Lung (tissue), 12 donors: ENCODE results near the gene ZDHHC24. TPM values are rescaled to one million over a fixed set of nuclear protein-coding genes. Genes with fewer than 3 reads are reported as not detected.
"Not testable (repeated sequence)": the region's sequence is repeated elsewhere in the genome, so short reads cannot be mapped to it uniquely, and the experiment has no call there.

Experiments
- ATAC-seq: fragments of 200-7000 bp; cut with Tn5 transposase; one replicate; pipeline ENCODE4 v1.9.1; 2020; ENCODE audit warnings: moderate number of reproducible peaks; ENCODE audit not compliant: insufficient read depth, low FRiP score
- DNase-seq, 3 donors: peaks; one replicate each; pipeline ENCODE4 v3.0.0-alpha.2; 2013 to 2017
- H3K27ac ChIP-seq, 2 donors: one replicate each; pipeline ENCODE4 v1.5.1; 2013; ENCODE audit warnings: mild to moderate bottlenecking in 2 of 2, moderate library complexity in 2 of 2, control low read depth in 1 of 2, inconsistent platforms in 1 of 2, low read depth in 1 of 2, low read length in 1 of 2
- H3K27me3 ChIP-seq, 3 donors: one replicate each; pipeline ENCODE4 v1.5.1; 2013; ENCODE audit warnings: low read length in 2 of 3; ENCODE audit not compliant: control insufficient read depth in 3 of 3, insufficient read depth in 3 of 3
- H3K36me3 ChIP-seq, 4 donors: one replicate each; pipeline ENCODE4 v1.5.1; 2013; ENCODE audit warnings: low read length in 4 of 4, mild to moderate bottlenecking in 1 of 4, moderate library complexity in 1 of 4; ENCODE audit not compliant: control insufficient read depth in 4 of 4, insufficient read depth in 4 of 4
- H3K4me1 ChIP-seq, 5 donors: one replicate each; pipeline ENCODE4 v1.5.1; 2013; ENCODE audit warnings: low read length in 5 of 5, mild to moderate bottlenecking in 2 of 5, moderate library complexity in 1 of 5; ENCODE audit not compliant: control insufficient read depth in 5 of 5, insufficient read depth in 5 of 5
- H3K4me3 ChIP-seq: one replicate; pipeline ENCODE4 v1.5.1; 2013; ENCODE audit warnings: mild to moderate bottlenecking, control low read depth, moderate library complexity
- H3K9ac ChIP-seq, 2 donors: one replicate each; pipeline ENCODE4 v1.5.1; 2013; ENCODE audit warnings: low read length in 2 of 2, control low read depth in 1 of 2; ENCODE audit not compliant: insufficient read depth in 1 of 2
- H3K9me3 ChIP-seq, 4 donors: one replicate each; pipeline ENCODE4 v1.5.1; 2013; ENCODE audit warnings: low read length in 3 of 4, mild to moderate bottlenecking in 1 of 4, moderate library complexity in 1 of 4; ENCODE audit not compliant: control insufficient read depth in 4 of 4, insufficient read depth in 3 of 4
- WGBS, 2 donors: extraction: QIAGEN DNeasy Blood & Tissue Kit; methylation state at CpG; one replicate each; pipeline ENCODE4 v1.1.7; 2013; 5-methylcytosine and 5-hydroxymethylcytosine counted together
- polyA plus RNA-seq, 2 donors: library from polyadenylated mRNA; stranded (reverse); fragments of 200-250 nt; gene quantifications; one replicate each; pipeline ENCODE4 v1.2.1, GENCODE V29; 2013
- total RNA-seq, 2 donors: library from RNA; depleted of rRNA in 1 of 2; stranded (reverse); fragments of >200 nt in 1 of 2; gene quantifications; one replicate each; pipeline ENCODE4 v1.2.1, GENCODE V29; 2014 to 2021
- TF ChIP-seq, protein P1 (sequence below): IDR thresholded peaks from 2 replicates; pipeline ENCODE4 v1.5.1; 2012; ENCODE audit warnings: mild to moderate bottlenecking; ENCODE audit errors: control extremely low read depth, extremely low read depth
- donor health status: control.
- donor health status: control.
- donor health status: Bipolar disorder and iron deficiency.
- donor health status: healthy.
- donor health status: DM: yes; HTN: yes; CAD: no.

The ZDHHC24 gene
- total and polyA plus RNA-seq, 4 donors: 6.8 to 21.6 (median 11.5) TPM

DNA sequence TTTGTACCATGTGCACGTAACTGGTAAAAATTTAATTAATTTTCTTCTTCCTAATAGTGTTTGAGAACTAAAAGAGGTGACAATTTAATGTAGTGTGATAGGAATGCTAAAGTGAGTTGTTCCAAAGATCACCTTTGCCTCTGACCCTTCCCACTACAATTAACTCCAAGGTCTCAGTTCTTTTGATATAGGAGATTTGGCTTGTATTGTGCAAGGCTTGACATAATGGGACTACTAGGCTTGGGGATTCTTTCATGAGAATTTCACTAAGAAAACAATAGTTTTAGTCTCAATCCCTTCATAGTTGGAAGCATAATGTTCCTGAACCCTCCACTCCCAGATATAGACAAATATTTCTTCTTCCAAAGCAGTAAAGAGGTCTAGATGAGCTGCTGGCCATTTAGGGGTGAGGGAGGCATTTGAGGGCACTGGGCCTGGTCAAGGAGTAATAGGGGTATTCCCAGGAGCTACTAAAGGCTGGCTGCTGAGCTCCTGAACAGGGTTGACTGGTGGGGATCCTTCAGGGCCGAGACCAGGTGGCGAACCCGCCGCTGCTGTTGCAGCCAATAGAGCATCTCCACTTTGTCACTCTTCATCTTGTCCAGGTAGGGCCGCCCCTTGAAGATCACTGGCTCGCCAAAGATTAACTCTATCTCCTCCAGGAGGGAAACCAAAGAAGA is 44.3 kb upstream of the ZDHHC24 start:
- TF ChIP-seq, protein P1, sequence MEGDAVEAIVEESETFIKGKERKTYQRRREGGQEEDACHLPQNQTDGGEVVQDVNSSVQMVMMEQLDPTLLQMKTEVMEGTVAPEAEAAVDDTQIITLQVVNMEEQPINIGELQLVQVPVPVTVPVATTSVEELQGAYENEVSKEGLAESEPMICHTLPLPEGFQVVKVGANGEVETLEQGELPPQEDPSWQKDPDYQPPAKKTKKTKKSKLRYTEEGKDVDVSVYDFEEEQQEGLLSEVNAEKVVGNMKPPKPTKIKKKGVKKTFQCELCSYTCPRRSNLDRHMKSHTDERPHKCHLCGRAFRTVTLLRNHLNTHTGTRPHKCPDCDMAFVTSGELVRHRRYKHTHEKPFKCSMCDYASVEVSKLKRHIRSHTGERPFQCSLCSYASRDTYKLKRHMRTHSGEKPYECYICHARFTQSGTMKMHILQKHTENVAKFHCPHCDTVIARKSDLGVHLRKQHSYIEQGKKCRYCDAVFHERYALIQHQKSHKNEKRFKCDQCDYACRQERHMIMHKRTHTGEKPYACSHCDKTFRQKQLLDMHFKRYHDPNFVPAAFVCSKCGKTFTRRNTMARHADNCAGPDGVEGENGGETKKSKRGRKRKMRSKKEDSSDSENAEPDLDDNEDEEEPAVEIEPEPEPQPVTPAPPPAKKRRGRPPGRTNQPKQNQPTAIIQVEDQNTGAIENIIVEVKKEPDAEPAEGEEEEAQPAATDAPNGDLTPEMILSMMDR: no peak
- H3K4me1 ChIP-seq: peaks cover 0 to 20% (median 11%) of the 10 kb centered on the region in 5 donors
- WGBS, 2 donors: 96 to 99% methylated on average over 6 to 7 of the region's 7 CpGs

DNA sequence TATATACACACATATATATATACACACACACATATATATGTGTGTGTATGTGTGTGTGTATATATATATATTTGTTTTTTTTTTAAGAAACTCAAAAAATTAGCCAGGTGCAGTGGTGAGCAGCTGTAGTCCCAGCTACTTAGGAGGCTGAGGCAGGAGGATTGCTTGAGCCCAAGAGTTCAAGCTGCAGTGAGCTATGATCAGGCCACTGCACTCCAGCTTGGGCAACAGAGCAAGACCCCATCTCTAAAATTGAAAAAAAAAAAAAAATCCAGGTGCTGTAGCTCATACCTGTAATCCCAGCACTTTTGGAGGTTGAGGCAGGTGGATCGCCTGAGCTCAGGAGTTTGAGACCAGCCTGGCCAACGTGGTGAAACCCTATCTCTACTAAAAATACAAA is 43.5 kb upstream of the ZDHHC24 start:
- ATAC-seq, H3K9ac ChIP-seq, DNase-seq, H3K27me3 ChIP-seq, H3K4me3 ChIP-seq, H3K9me3 ChIP-seq, H3K36me3 ChIP-seq, H3K27ac ChIP-seq: not testable (repeated sequence)
- H3K4me1 ChIP-seq: peaks cover 0 to 14% (median 3%) of the 10 kb centered on the region in 5 donors
- 70 to 78% methylated on average over 2 of the region's 2 CpGs for WGBS, 2 donors

More for the DNA sequence above, 44.3 kb upstream of the ZDHHC24 start:
- DNase-seq (no peak), ATAC-seq (no peak)
- Histone ChIP-seq H3K4me3 (no peak overlapping the region), H3K27ac (no peak overlapping the region), H3K36me3 (no peaks in the 10 kb centered on the region), H3K9me3 (no peaks in the 10 kb centered on the region), H3K27me3 (no peaks in the 10 kb centered on the region), H3K9ac (no peak overlapping the region)

DNA sequence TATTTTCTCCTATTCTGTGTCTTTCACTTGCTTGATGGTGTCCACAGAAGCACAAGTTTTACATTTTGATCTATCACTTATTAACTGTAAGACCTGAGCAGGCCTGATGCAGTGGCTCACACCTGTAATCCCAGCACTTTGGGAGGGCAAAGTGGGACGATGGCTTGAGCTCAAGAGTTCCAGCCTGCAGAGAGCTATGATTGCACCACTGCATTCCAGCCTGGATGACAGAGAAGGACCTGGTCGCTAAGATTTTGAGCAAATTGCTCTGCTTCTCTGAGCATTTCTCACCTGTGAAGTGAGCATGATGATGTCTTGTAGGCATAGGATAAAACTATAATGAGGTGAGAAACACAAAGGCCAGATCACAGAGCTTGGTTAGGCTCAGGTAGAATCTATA is 40.3 kb upstream of the ZDHHC24 start:
- H3K4me3 ChIP-seq: no peak overlapping the region
- no peaks in the 10 kb centered on the region for H3K36me3 ChIP-seq
- H3K27ac ChIP-seq: no peak overlapping the region
- ATAC-seq (no peak), DNase-seq (no peak)
- no peaks in the 10 kb centered on the region for H3K27me3 ChIP-seq
- no peaks in the 10 kb centered on the region for H3K9me3 ChIP-seq
- TF ChIP-seq, protein P1: no peak
- H3K4me1 ChIP-seq: no peaks in the 10 kb centered on the region
- H3K9ac ChIP-seq: no peak overlapping the region
- 51 to 63% methylated on average over 2 of the region's 2 CpGs for WGBS, 2 donors

GRCh38 chr11:66585447-66585846 is 39.6 kb upstream of the ZDHHC24 start:
- not testable (repeated sequence) for DNase-seq, H3K36me3 ChIP-seq, H3K4me3 ChIP-seq, H3K4me1 ChIP-seq, H3K9ac ChIP-seq, H3K9me3 ChIP-seq, H3K27me3 ChIP-seq, H3K27ac ChIP-seq, ATAC-seq
- WGBS, 2 donors: 87 to 96% methylated on average over 1 of the region's 1 CpG

GRCh38 chr11:66582565-66583147 is 36.8 kb upstream of the ZDHHC24 start:
- not testable (repeated sequence) for H3K36me3 ChIP-seq, H3K27ac ChIP-seq, H3K4me3 ChIP-seq, H3K27me3 ChIP-seq, H3K9me3 ChIP-seq, H3K4me1 ChIP-seq, ATAC-seq, H3K9ac ChIP-seq, DNase-seq
- 82 to 86% methylated on average over 3 of the region's 3 CpGs for WGBS, 2 donors
